ENCODE measurements around the gene MSLN.

Gene MSLN

DNA sequence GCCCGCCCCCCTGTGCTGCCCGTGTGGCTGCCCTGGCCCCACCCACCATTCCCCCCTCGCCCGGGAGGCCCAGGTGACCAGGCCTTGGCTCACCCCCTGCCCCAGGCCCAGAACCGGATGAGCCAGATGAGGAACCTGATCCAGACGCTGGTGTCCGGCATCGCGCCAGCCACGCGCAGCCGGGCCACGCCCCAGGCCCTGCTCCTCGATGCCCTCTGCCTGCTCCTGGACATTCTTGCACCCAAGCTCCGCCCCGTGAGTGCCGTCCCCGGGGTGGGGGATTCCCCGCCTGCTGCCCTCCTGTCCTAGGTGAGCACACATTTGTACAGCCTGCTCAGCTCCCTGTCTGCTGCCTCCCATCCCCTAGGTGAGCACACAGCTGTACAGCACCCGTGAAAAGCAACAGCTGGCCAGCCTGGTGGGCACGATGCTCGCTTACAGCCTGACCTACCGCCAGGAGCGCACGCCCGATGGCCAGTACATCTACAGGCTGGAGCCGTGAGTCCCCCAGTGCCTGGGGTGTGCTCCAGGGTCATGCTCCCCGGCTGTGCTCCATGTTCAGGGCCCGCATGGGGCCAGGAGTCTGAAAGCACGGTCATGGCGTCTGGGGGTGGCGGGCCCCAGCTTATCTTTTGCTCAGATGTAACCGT is 35.2 kb downstream of the MSLN start:
- TF ChIP-seq, protein P1, sequence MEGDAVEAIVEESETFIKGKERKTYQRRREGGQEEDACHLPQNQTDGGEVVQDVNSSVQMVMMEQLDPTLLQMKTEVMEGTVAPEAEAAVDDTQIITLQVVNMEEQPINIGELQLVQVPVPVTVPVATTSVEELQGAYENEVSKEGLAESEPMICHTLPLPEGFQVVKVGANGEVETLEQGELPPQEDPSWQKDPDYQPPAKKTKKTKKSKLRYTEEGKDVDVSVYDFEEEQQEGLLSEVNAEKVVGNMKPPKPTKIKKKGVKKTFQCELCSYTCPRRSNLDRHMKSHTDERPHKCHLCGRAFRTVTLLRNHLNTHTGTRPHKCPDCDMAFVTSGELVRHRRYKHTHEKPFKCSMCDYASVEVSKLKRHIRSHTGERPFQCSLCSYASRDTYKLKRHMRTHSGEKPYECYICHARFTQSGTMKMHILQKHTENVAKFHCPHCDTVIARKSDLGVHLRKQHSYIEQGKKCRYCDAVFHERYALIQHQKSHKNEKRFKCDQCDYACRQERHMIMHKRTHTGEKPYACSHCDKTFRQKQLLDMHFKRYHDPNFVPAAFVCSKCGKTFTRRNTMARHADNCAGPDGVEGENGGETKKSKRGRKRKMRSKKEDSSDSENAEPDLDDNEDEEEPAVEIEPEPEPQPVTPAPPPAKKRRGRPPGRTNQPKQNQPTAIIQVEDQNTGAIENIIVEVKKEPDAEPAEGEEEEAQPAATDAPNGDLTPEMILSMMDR (IDR thresholded peaks at IDR 0.05): no peak
- DNase-seq (ENCODE audit: low spot score): no peak
- no peak overlapping the region for H3K27ac ChIP-seq
- H3K4me3 ChIP-seq: no peak overlapping the region

DNA sequence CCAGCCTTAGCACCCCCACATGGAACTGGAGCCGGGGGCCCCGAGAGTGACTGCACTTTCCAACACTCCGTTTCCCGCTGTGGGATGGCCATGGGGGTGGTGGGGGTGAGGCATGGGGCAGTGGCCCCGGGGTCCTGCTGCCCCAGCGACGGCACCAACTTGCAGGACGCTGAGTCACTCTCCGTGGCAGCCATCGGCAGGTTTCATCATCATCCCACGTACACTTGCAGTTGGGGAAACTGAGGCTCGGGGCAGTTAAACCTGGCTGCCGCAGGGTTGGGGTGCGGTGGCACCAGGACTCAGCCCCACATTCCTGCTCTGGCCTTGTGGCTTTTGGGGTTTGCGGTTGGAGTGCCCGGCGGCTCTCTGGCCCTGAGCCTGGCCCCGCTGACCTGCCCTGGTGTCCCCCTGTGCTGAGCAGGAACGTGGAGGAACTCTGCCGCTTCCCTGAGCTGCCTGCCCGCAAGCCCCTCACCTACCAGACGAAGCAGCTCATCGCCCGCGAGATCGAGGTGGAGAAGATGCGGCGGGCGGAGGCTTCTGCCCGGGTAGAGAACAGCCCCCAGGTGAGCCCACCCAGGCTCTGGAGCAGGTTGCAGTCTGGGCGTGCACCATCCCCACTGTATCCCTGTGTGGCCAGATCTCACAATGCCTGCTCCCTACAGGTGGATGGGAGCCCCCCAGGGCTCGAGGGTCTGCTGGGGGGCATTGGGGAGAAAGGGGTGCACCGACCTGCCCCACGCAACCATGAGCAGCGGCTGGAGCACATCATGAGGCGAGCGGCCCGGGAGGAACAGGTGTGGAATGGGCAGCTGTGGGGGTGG is 36.0 kb downstream of the MSLN start:
- DNase-seq (ENCODE audit: low spot score): no peak
- Histone ChIP-seq H3K4me3 (no peak overlapping the region), H3K27ac (no peak overlapping the region)
- TF ChIP-seq, protein P1 (IDR thresholded peaks at IDR 0.05): no peak

DNA sequence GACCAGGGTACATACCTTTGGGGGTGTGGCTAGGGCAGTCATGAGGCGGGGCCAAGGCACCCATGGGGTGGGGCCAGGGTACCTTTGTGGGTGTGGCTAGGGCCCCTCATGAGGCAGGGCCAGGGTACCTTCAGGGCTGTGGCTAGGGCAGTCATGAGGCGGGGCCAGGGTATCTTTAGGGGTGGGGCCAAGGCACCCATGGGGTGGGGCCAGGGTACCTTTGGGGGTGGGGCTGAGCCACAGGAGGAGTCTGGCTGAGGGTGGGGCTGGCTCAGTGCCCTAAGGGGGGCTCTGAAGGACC is 36.5 kb downstream of the MSLN start:
- Histone ChIP-seq H3K4me3 (no peak overlapping the region), H3K27ac (no peak overlapping the region)
- TF ChIP-seq, protein P1 (IDR thresholded peaks at IDR 0.05): no peak
- DNase-seq (ENCODE audit: low spot score): no peak

DNA sequence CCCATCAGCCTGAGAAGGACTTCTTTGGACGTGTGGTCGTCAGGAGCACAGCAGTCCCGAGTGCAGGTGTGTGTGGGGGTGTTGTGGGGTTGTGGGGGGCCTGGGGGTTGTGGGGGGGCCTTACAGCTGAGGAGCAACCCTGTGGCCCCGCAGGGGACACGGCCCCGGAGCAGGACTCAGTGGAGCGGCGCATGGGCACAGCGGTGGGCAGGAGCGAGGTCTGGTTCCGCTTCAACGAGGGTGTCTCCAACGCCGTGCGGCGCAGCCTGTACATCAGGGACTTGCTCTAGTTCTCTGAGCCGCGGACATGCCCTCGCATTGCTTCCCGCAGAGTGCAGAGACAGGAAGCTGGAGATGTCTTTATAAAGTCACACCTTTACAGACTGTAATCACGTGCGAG is 37.2 kb downstream of the MSLN start:
- DNase-seq (ENCODE audit: low spot score): no peak
- Histone ChIP-seq H3K27ac (no peak overlapping the region), H3K4me3 (no peak overlapping the region)
- TF ChIP-seq, protein P1 (IDR thresholded peaks at IDR 0.05): no peak

DNA sequence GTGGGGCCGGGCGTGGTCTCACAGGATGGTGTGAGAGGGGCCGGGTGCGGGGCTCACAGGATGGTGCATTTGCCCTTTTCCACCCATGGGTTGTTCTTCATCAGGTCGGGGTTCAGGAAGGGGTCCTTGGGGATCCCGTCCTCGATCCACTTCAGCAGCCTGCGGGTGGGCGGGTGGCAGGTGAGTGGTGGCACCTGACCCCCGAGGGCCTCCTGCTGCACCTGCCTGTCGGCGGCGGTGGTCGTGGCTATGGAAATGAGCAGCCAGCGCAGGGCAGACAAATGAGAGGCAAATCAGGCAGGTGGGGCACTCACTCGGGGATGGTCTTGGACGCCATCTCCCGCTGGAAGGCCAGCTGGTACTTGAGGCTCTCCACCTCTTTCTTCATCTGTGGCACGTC is 38.1 kb downstream of the MSLN start:
- H3K27ac ChIP-seq: no peak overlapping the region
- DNase-seq (ENCODE audit: low spot score): no peak
- TF ChIP-seq, protein P1 (IDR thresholded peaks at IDR 0.05): no peak
- no peak overlapping the region for H3K4me3 ChIP-seq

DNA sequence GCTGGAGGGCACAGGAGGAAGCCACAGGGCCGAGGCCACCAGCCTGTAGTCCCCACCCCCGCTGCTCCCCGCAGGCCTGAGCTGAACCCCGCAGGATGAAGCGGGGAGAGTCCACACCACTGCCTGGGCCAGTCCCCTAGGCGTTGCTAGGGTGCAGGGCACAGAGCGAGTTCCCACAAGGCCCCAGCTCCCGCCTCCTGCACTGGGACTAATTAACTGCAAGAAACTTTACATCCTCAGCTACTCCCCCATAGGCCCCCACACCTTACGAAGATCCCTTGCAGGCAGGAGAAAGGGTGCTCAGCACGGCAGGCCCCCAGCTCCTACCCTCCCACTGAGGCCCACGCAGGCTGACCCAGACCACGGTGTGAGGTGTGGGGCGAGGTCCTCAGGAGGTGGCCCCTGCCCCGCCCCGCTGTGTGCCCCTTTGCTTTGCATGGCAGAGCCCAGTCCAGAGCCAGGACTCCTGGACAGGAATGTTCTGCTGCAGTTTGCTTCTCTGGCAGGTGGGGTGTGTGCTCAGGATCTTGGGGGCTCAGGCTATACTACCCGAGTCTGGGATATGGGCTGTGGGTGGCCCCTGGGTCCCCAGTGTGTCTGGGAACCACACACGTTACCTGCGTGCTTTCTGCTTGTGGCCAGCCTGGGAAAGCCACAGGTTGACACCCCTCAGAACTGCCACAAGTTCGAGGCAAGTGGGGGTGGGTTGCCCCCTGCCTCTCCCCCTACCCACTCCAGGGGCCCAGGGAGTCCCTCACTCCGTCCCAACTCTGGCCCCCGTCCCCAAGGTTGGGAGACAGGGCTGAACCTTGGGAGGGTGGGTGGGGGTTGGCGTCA is 38.8 kb downstream of the MSLN start:
- TF ChIP-seq, protein P1 (IDR thresholded peaks at IDR 0.05): no peak
- H3K27ac ChIP-seq: no peak overlapping the region
- H3K4me3 ChIP-seq: no peak overlapping the region
- no peak for DNase-seq (ENCODE audit: low spot score)

All from coronary artery (tissue), 2 donors.